Endothelial cell of umbilical vein (primary cell): ENCODE measurements around the gene ALDH2. TPM values are rescaled to one million over a fixed set of nuclear protein-coding genes. Genes with fewer than 3 reads are reported as not detected.

Experiments
- BruUV-seq: library from RNA; stranded (reverse); fragments of 400-500 nt; replicated peaks from 2 replicates; lab custom pipeline; 2021; lab: Mats Ljungman, UMichigan
- CTCF ChIA-PET: fragments of 300-600, 350-600 bp; sonication (Branson Sonifier 250); formaldehyde crosslinking; loops from one replicate; lab custom pipeline; 2021; ENCODE audit warnings: antibody characterized with exemption, inconsistent platforms; lab: Charles Lee
- POLR2A ChIA-PET: fragments of 300-600, 350-600 bp; sonication (Branson Sonifier 250); formaldehyde crosslinking; loops from one replicate; lab custom pipeline; 2021; ENCODE audit warnings: antibody characterized with exemption, inconsistent platforms; lab: Charles Lee
- DNase-seq: peaks from one replicate; pipeline ENCODE4 v3.0.0-alpha.2; 2011; ENCODE audit warnings: low read depth, low spot score
- FAIRE-seq: peaks from 2 replicates; lab custom pipeline; 2011; peaks lifted over from hg19 to GRCh38; lab: Jason Lieb, UNC
- H2AFZ ChIP-seq: 2 replicates; pipeline ENCODE4 v1.6.0; 2012; ENCODE audit warnings: low read depth, low read length, control low read depth, inconsistent platforms
- H3K27ac ChIP-seq: 2 replicates; pipeline ENCODE4 v1.5.1; 2011; ENCODE audit warnings: low read depth, mild to moderate bottlenecking, control low read depth, low read length, moderate library complexity; ENCODE audit not compliant: insufficient read depth
- H3K27me3 ChIP-seq, 2 experiments: 2 replicates each; pipeline versions ENCODE4 v1.6.0 to v1.6.1; 2011; ENCODE audit warnings: low read length in 2 of 2, mixed read lengths in 1 of 2; ENCODE audit not compliant: control insufficient read depth in 2 of 2, insufficient read depth in 2 of 2
- H3K36me3 ChIP-seq, 2 experiments: 2 replicates in 1 of 2; 3 replicates in 1 of 2; pipeline ENCODE4 v1.5.1; 2011; ENCODE audit warnings: low read length in 2 of 2, mild to moderate bottlenecking in 1 of 2, moderate library complexity in 1 of 2; ENCODE audit not compliant: control insufficient read depth in 2 of 2, insufficient read depth in 2 of 2; ENCODE audit errors: extremely low read depth in 1 of 2
- H3K4me1 ChIP-seq: 3 replicates; pipeline ENCODE4 v1.5.1; 2011; ENCODE audit warnings: mild to moderate bottlenecking, low read length; ENCODE audit not compliant: control insufficient read depth, insufficient read depth; ENCODE audit errors: extremely low read depth
- H3K4me2 ChIP-seq: 2 replicates; pipeline ENCODE4 v1.6.1; 2011; ENCODE audit warnings: low read length, control low read depth, mixed read lengths; ENCODE audit not compliant: insufficient read depth
- H3K4me3 ChIP-seq, 3 experiments: fragments of 200-600 bp in 1 of 3; sonication (generic), shearing (Covaris generic) in 1 of 3; replicated peaks in 1 of 3; 2 replicates each; pipeline ENCODE4 v1.5.1; 2011 to 2016; ENCODE audit warnings: control low read depth in 3 of 3, low read length in 3 of 3, mild to moderate bottlenecking in 2 of 3, inconsistent platforms in 1 of 3, low read depth in 1 of 3, moderate library complexity in 1 of 3; ENCODE audit not compliant: insufficient read depth in 1 of 3
- H3K79me2 ChIP-seq: 2 replicates; pipeline ENCODE4 v1.6.0; 2012; ENCODE audit warnings: low read length, inconsistent platforms; ENCODE audit not compliant: control insufficient read depth, insufficient read depth
- H3K9ac ChIP-seq: replicated peaks from 2 replicates; pipeline ENCODE3; 2011; ENCODE audit warnings: low read length, control low read depth; ENCODE audit not compliant: insufficient read depth; ENCODE audit errors: extremely low read depth
- H3K9me1 ChIP-seq: replicated peaks from 3 replicates; pipeline ENCODE4 v1.6.0; 2011; ENCODE audit warnings: mild to moderate bottlenecking, low read length; ENCODE audit not compliant: control insufficient read depth, insufficient read depth; ENCODE audit errors: extremely low read depth
- H3K9me3 ChIP-seq: replicated peaks from 2 replicates; pipeline ENCODE4 v1.5.1; 2012; ENCODE audit warnings: low read length, inconsistent platforms; ENCODE audit not compliant: control insufficient read depth, insufficient read depth
- H4K20me1 ChIP-seq: replicated peaks from 2 replicates; pipeline ENCODE3; 2011; ENCODE audit warnings: mild to moderate bottlenecking, low read length; ENCODE audit not compliant: control insufficient read depth, insufficient read depth; ENCODE audit errors: extremely low read depth
- EZH2 ChIP-seq: IDR thresholded peaks from 2 replicates; pipeline ENCODE4 v1.6.1; 2012; ENCODE audit warnings: borderline replicate concordance, low read depth, mild to moderate bottlenecking, moderate library complexity, low read length, inconsistent platforms; ENCODE audit not compliant: severe bottlenecking
- FOS ChIP-seq: IDR thresholded peaks from 2 replicates; pipeline ENCODE4 v1.6.1; 2011; ENCODE audit warnings: mild to moderate bottlenecking, low read length, moderate library complexity, borderline replicate concordance; ENCODE audit not compliant: insufficient read depth
- GATA2 ChIP-seq: IDR thresholded peaks from 2 replicates; pipeline ENCODE4 v1.7.0; 2011; ENCODE audit warnings: low read depth, mild to moderate bottlenecking, moderate library complexity, mixed read lengths, low read length; ENCODE audit not compliant: insufficient read length, insufficient read depth
- JUN ChIP-seq: IDR thresholded peaks from 2 replicates; pipeline ENCODE4 v1.6.1; 2011; ENCODE audit warnings: borderline replicate concordance, low read depth; ENCODE audit not compliant: insufficient read length, insufficient read depth
- MYC ChIP-seq: IDR thresholded peaks from one replicate; pipeline ENCODE4 v1.6.1; 2011; ENCODE audit warnings: mild to moderate bottlenecking, low read depth, low read length
- POLR2A ChIP-seq: IDR thresholded peaks from 2 replicates; pipeline ENCODE4 v1.6.1; 2012; ENCODE audit warnings: low read depth, mild to moderate bottlenecking, control low read depth, low read length
- POLR2AphosphoS5 ChIP-seq: IDR thresholded peaks from 2 replicates; pipeline ENCODE4 v1.6.1; 2012; ENCODE audit warnings: low read depth, mild to moderate bottlenecking, control low read depth, low read length, moderate library complexity; ENCODE audit not compliant: insufficient read depth
- dilution Hi-C: fragments of 300-500 bp; cut with MboI; formaldehyde crosslinking; loops from one replicate; pipeline ENCODE4 v1.15.0; 2019; ENCODE audit warnings: low sequenced_read_pairs; ENCODE audit not compliant: extremely low pct_ligation_motif_present
- intact Hi-C: fragments of 100-400 bp; cut with micrococcal nuclease; formaldehyde crosslinking; loops from one replicate; pipeline ENCODE4 v1.10.0; 2022
- polyA plus RNA-seq, 4 experiments: library from polyadenylated mRNA; depleted of rRNA in 3 of 4; stranded (reverse) in 3 of 4; unstranded in 1 of 4; fragments of >200 nt; gene quantifications; 2 replicates each; pipeline versions ENCODE4 v1.2.1 to v1.2.3, GENCODE V29; 2011 to 2012; ENCODE audit warnings: missing spikeins in 1 of 4
- total RNA-seq: library from RNA; stranded (reverse); gene quantifications from 2 replicates; pipeline ENCODE4 v1.2.3, GENCODE V29; 2021
- TF ChIP-seq, protein P1 (sequence below): IDR thresholded peaks from 2 replicates; pipeline ENCODE4 v1.6.1; 2011; ENCODE audit not compliant: insufficient read depth, insufficient read length
- TF ChIP-seq, protein P2 (sequence below), 2 donors: IDR thresholded peaks; 1 replicate in 1 of 2; 2 replicates in 1 of 2; pipeline ENCODE4 v1.5.1; 2011; ENCODE audit warnings: low read length in 2 of 2, mild to moderate bottlenecking in 2 of 2, moderate library complexity in 2 of 2, control low read depth in 1 of 2, inconsistent platforms in 1 of 2, low read depth in 1 of 2; ENCODE audit not compliant: insufficient read depth in 1 of 2; ENCODE audit errors: extremely low read depth in 1 of 2

ALDH2 gene
- total and polyA plus RNA-seq, 2 donors (not counting 3 experiments of a cell fraction or from before 2014, with no cell fraction given), result 69.5 to 86.5 TPM

DNA sequence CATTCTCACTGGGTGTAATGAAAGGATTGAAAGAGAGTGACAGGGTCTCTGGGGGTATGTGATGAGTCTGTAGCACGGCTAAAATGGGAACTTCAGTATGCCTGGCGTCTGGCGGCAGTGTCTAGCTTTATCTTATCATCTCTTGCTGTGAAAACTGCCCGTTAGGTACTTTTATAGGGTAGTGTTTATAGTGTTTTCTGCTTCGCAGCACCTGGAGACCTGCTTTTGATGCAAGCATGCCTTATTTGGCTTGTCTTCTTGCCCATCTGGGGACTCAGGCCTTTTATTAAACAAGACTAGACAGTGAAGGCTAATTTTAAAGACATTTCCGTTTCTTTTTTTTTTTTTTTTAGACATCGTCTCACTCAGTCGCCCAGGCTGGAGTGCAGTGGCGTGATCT is 36.3 kb upstream of the ALDH2 start:
- no peak overlapping the region for H3K9ac ChIP-seq
- H3K4me1 ChIP-seq, result no peaks in the 10 kb centered on the region
- no peak overlapping the region for H2AFZ ChIP-seq
- dilution Hi-C loops, result no loop called here
- no peak overlapping the region for H3K4me2 ChIP-seq
- FAIRE-seq (no peak), DNase-seq (no peak)
- H3K9me3 ChIP-seq, result no peaks in the 10 kb centered on the region
- no peak overlapping the region for H3K27ac ChIP-seq
- H3K36me3 ChIP-seq, result peaks cover 0 to 2% of the 10 kb centered on the region in 2 experiments
- no peaks in the 10 kb centered on the region for H3K27me3 ChIP-seq
- POLR2A ChIA-PET, result no interaction called here
- H4K20me1 ChIP-seq, result no peaks in the 10 kb centered on the region
- no peak overlapping the region for H3K4me3 ChIP-seq
- TF ChIP-seq EZH2, result no peak
- no peak for TF ChIP-seq JUN
- TF ChIP-seq POLR2AphosphoS5, result no peak
- TF ChIP-seq POLR2A, result no peak
- TF ChIP-seq MYC, result no peak
- no peaks in the 10 kb centered on the region for H3K79me2 ChIP-seq
- BruUV-seq, result no TSS peak
- intact Hi-C loops, result no loop called here
- H3K9me1 ChIP-seq, result no peaks in the 10 kb centered on the region
- CTCF ChIA-PET, result interaction anchor here (1.0 to 1.3 kb wide), 3 partner anchors 10 to 63 kb away, joined by 3 to 4 read pairs (median 3); no protein-coding TSS in a partner anchor

DNA sequence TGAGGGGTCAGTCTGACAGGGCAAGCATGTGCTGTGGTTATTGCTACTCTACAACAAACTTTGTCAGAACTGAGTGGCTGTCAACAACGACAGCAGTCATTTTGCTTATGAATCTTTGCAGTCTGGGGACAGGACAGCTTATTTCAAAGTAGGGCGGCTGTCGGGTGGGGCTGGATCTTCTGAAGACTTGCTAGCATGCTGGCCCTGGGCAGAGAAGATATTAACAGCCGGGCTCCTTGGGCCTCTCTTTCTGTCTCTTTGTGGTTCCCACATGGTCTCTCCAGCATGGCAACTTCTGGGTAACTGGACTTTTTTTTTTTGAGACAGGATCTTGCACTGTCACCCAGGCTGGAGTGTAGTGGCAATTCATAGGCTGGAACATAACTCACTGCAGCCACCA is 33.9 kb upstream of the ALDH2 start:
- Histone ChIP-seq H3K9ac (no peak overlapping the region), H3K4me3 (no peak overlapping the region), H3K27me3 (no peaks in the 10 kb centered on the region), H3K36me3 (peaks cover 0 to 2% of the 10 kb centered on the region in 2 experiments), H3K9me3 (no peaks in the 10 kb centered on the region), H3K4me1 (no peaks in the 10 kb centered on the region), H3K79me2 (no peaks in the 10 kb centered on the region), H4K20me1 (no peaks in the 10 kb centered on the region), H3K9me1 (no peaks in the 10 kb centered on the region), H3K4me2 (no peak overlapping the region), H3K27ac (no peak overlapping the region), H2AFZ (no peak overlapping the region)
- intact Hi-C loops (no loop called here), dilution Hi-C loops (no loop called here)
- ChIA-PET POLR2A (no interaction called here), CTCF (no interaction called here)
- DNase-seq, result no peak
- TF ChIP-seq GATA2 (no peak), POLR2AphosphoS5 (no peak), FOS (no peak), EZH2 (no peak), MYC (no peak), POLR2A (no peak), JUN (no peak)
- TF ChIP-seq, protein P1, sequence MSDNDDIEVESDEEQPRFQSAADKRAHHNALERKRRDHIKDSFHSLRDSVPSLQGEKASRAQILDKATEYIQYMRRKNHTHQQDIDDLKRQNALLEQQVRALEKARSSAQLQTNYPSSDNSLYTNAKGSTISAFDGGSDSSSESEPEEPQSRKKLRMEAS, result no peak
- TF ChIP-seq, protein P2, sequence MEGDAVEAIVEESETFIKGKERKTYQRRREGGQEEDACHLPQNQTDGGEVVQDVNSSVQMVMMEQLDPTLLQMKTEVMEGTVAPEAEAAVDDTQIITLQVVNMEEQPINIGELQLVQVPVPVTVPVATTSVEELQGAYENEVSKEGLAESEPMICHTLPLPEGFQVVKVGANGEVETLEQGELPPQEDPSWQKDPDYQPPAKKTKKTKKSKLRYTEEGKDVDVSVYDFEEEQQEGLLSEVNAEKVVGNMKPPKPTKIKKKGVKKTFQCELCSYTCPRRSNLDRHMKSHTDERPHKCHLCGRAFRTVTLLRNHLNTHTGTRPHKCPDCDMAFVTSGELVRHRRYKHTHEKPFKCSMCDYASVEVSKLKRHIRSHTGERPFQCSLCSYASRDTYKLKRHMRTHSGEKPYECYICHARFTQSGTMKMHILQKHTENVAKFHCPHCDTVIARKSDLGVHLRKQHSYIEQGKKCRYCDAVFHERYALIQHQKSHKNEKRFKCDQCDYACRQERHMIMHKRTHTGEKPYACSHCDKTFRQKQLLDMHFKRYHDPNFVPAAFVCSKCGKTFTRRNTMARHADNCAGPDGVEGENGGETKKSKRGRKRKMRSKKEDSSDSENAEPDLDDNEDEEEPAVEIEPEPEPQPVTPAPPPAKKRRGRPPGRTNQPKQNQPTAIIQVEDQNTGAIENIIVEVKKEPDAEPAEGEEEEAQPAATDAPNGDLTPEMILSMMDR (IDR thresholded peaks at IDR 0.05; ENCODE audit: extremely low read depth in 1 of 2, insufficient read depth in 1 of 2, low read depth in 1 of 2, low read length in 2 of 2), result no peak
- BruUV-seq, result no TSS peak
- FAIRE-seq, result no peak
